Skeletal muscle satellite cell (primary cell): Measurements from ENCODE around the gene CTRB1.

ENCODE experiments used
- H3K27me3 ChIP-seq: 2 replicates; pipeline ENCODE4 v1.7.0; 2013; ENCODE audit warnings: low read length; ENCODE audit not compliant: control insufficient read depth, insufficient read depth
- H3K36me3 ChIP-seq: 2 replicates; pipeline ENCODE4 v1.7.0; 2013; ENCODE audit warnings: mild to moderate bottlenecking, control low read depth, low read length; ENCODE audit not compliant: insufficient read depth
- H3K4me1 ChIP-seq: 2 replicates; pipeline ENCODE4 v1.7.0; 2013; ENCODE audit warnings: low read length; ENCODE audit not compliant: control insufficient read depth, insufficient read depth
- H3K4me2 ChIP-seq: 2 replicates; pipeline ENCODE4 v1.7.0; 2013; ENCODE audit warnings: mild to moderate bottlenecking, low read length
- H3K4me3 ChIP-seq: 2 replicates; pipeline ENCODE4 v1.7.0; 2013; ENCODE audit warnings: low read length
- H3K9ac ChIP-seq: 2 replicates; pipeline ENCODE4 v1.7.0; 2013; ENCODE audit warnings: mild to moderate bottlenecking, low read depth, low read length, moderate library complexity
- H3K9me3 ChIP-seq: replicated peaks from 2 replicates; pipeline ENCODE4 v1.7.0; 2013; ENCODE audit warnings: mild to moderate bottlenecking, control low read depth, low read length

The CTRB1 gene

DNA sequence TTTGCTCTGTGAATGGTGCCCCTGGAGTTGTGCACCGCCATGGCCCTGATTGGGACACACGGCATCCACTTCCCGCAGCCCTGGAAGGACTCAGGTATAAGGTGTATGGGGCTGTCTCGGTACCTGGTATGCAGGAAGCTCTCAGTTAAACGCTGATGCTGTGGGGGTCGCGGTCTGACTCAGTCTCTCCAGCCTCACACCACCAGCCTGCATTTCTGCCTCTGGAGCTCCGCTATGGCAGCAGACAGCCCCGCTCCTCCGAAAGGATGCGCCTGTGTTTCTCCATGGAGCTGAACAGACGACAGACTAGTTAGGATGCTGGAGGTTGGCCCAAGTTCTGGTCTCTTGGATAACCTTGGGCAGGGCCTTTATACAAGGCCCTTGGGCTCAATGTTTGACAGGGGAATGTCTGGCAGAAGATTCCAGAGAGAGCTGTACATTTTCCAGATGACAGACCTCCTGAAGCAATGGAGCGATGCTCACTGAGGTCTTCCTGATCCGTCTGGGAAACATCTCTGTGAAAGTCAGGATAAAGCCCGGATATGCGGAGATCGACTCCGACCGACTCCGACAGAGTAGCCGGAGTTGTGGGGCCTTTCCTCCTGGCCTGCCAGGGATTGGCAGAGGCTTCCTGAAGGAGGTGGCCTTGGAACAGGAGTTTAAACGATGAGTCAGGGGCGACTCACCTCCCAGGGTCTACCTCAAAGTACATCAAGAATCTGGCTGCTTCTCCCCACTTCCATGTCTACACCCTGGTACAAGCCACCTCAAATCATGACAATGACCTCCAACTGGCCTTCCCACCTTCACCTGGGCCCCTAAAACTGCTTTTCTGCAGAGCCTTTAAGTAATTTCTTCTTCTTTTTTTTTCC, 54.5 kb downstream of the CTRB1 start:
- Histone ChIP-seq H3K4me2 (no peak overlapping the region), H3K36me3 (no peaks in the 10 kb centered on the region), H3K4me1 (peaks cover 7% of the 10 kb centered on the region), H3K9ac (no peak overlapping the region), H3K27me3 (no peaks in the 10 kb centered on the region), H3K4me3 (no peak overlapping the region), H3K9me3 (no peaks in the 10 kb centered on the region)
